Hepatocyte (in vitro differentiated cells): ENCODE data around the gene GAGE10. TPM values are rescaled to one million over a fixed set of nuclear protein-coding genes. Genes with fewer than 3 reads are reported as not detected.
A peak's percentile ranks its signal among the peaks of the same experiment; 100 is the strongest.
"Not testable (repeated sequence)": the region's sequence is repeated elsewhere in the genome, so short reads cannot be mapped to it uniquely, and the experiment has no call there.

Experiments used
- DNase-seq: peaks from one replicate; pipeline ENCODE4 v3.0.0-alpha.2; 2016; ENCODE audit warnings: low spot score
- H2AFZ ChIP-seq: fragments of 200-600 bp; sonication (generic); 2 replicates; pipeline ENCODE4 v1.6.0; 2016; ENCODE audit warnings: antibody characterized with exemption, mild to moderate bottlenecking
- H3K27ac ChIP-seq: fragments of 200-600 bp; sonication (generic); 2 replicates; pipeline ENCODE4 v1.5.1; 2016; ENCODE audit warnings: mild to moderate bottlenecking
- H3K27me3 ChIP-seq: fragments of 200-600 bp; sonication (generic); 2 replicates; pipeline ENCODE4 v1.6.1; 2016
- H3K36me3 ChIP-seq: fragments of 200-600 bp; sonication (generic); replicated peaks from 2 replicates; pipeline ENCODE4 v1.5.1; 2016; ENCODE audit warnings: low read depth; ENCODE audit not compliant: insufficient read depth
- H3K4me1 ChIP-seq: fragments of 200-600 bp; sonication (generic); 2 replicates; pipeline ENCODE4 v1.5.1; 2016; ENCODE audit warnings: mild to moderate bottlenecking, moderate library complexity; ENCODE audit not compliant: insufficient read depth
- H3K4me2 ChIP-seq: fragments of 200-600 bp; sonication (generic); 2 replicates; pipeline ENCODE4 v1.6.0; 2016
- H3K4me3 ChIP-seq: fragments of 200-600 bp; sonication (generic); 2 replicates; pipeline ENCODE4 v1.5.1; 2016; ENCODE audit warnings: mild to moderate bottlenecking
- H3K79me2 ChIP-seq: fragments of 200-600 bp; sonication (generic); 2 replicates; pipeline ENCODE4 v1.6.0; 2017; ENCODE audit warnings: mild to moderate bottlenecking
- H3K9me2 ChIP-seq: fragments of 200-600 bp; sonication (generic); replicated peaks from 2 replicates; pipeline ENCODE4 v1.6.0; 2017; ENCODE audit warnings: mild to moderate bottlenecking; ENCODE audit not compliant: insufficient read depth
- H3K9me3 ChIP-seq: fragments of 200-600 bp; sonication (generic); 2 replicates; pipeline ENCODE4 v1.5.1; 2016; ENCODE audit warnings: low read depth, mild to moderate bottlenecking
- H4K20me1 ChIP-seq: fragments of 200-600 bp; sonication (generic); 2 replicates; pipeline ENCODE4 v1.6.0; 2016; ENCODE audit warnings: mild to moderate bottlenecking; ENCODE audit not compliant: insufficient read depth, poor library complexity, severe bottlenecking
- CTCF ChIP-seq: fragments of 200-600 bp; sonication (generic); IDR thresholded peaks from 2 replicates; pipeline ENCODE4 v1.5.1; 2016; ENCODE audit warnings: antibody characterized with exemption, mild to moderate bottlenecking; ENCODE audit not compliant: poor library complexity
- EZH2 ChIP-seq: fragments of 200-600 bp; sonication (generic); IDR thresholded peaks from 2 replicates; pipeline ENCODE4 v1.6.1; 2016; ENCODE audit warnings: antibody characterized with exemption, mild to moderate bottlenecking, borderline replicate concordance
- EZH2phosphoT487 ChIP-seq: fragments of 200-600 bp; sonication (generic); IDR thresholded peaks from one replicate; pipeline ENCODE4 v1.6.1; 2018; ENCODE audit warnings: antibody characterized with exemption, mild to moderate bottlenecking, low read depth, moderate library complexity; ENCODE audit not compliant: unreplicated experiment, severe bottlenecking
- WGBS: methylation state at CpG from one replicate; pipeline ENCODE4 v1.1.6; 2016; ENCODE audit warnings: low lambda C conversion rate; ENCODE audit errors: missing lambda C conversion rate; 5-methylcytosine and 5-hydroxymethylcytosine counted together
- polyA plus RNA-seq: library from polyadenylated mRNA; unstranded; fragments of >200 nt; fragmentation: Nextera tagmentation; extraction: Ambion mirVana; gene quantifications from 2 replicates; pipeline ENCODE4 v1.2.1, GENCODE V29; 2016
- total RNA-seq: library from RNA; depleted of rRNA; stranded (reverse); fragments of >200 nt; gene quantifications from 2 replicates; pipeline ENCODE4 v1.2.3, GENCODE V29; 2014

Gene GAGE10
- total and polyA plus RNA-seq, 2 experiments from 2014 or later, result not detected

- Histone ChIP-seq H3K4me2 (no peak overlapping the region), H3K9me3 (no peaks in the 10 kb centered on the region), H3K27ac (no peak overlapping the region), H3K9me2 (no peaks in the 10 kb centered on the region), H3K79me2 (no peaks in the 10 kb centered on the region), H3K4me1 (no peaks in the 10 kb centered on the region), H3K27me3 (no peaks in the 10 kb centered on the region), H4K20me1 (no peaks in the 10 kb centered on the region), H3K4me3 (no peak overlapping the region), H2AFZ (no peak overlapping the region), H3K36me3 (no peaks in the 10 kb centered on the region)
- peak; percentile 44 for TF ChIP-seq CTCF
- TF ChIP-seq EZH2phosphoT487, result no peak
- TF ChIP-seq EZH2, result no peak
- peak; percentile 65 for DNase-seq
- 47% methylated on average over 11 of the region's 11 CpGs for WGBS
These were observed 11.7 kb upstream of the GAGE10 start for GRCh38 chrX:49291615-49292337.

GRCh38 chrX:49292400-49293362 lies 10.8 kb upstream of the GAGE10 start:
- Histone ChIP-seq H2AFZ (no peak overlapping the region), H3K27ac (no peak overlapping the region), H3K27me3 (no peaks in the 10 kb centered on the region), H3K79me2 (no peaks in the 10 kb centered on the region), H3K9me3 (no peaks in the 10 kb centered on the region), H3K4me3 (no peak overlapping the region), H3K9me2 (no peaks in the 10 kb centered on the region), H3K4me1 (no peaks in the 10 kb centered on the region), H3K4me2 (no peak overlapping the region), H3K36me3 (no peaks in the 10 kb centered on the region), H4K20me1 (no peaks in the 10 kb centered on the region)
- no peak for DNase-seq
- 86% methylated on average over 17 of the region's 17 CpGs for WGBS
- TF ChIP-seq EZH2 (no peak), EZH2phosphoT487 (no peak), CTCF (no peak)

- H3K4me2 ChIP-seq, H3K4me1 ChIP-seq, H2AFZ ChIP-seq, DNase-seq, H3K9me3 ChIP-seq, H3K79me2 ChIP-seq, H3K27ac ChIP-seq, H3K4me3 ChIP-seq, H3K9me2 ChIP-seq, H3K27me3 ChIP-seq, H3K36me3 ChIP-seq, H4K20me1 ChIP-seq: not testable (repeated sequence)
- WGBS, result 89% methylated on average over 5 of the region's 5 CpGs
These were observed 4.2 kb upstream of the GAGE10 start for GRCh38 chrX:49299293-49299692.

GRCh38 chrX:49300703-49301102 lies 2.7 kb upstream of the GAGE10 start:
- Histone ChIP-seq H3K27me3 (no peaks in the 10 kb centered on the region), H3K79me2 (no peaks in the 10 kb centered on the region), H3K4me2 (no peak overlapping the region), H3K9me3 (no peaks in the 10 kb centered on the region), H3K9me2 (no peaks in the 10 kb centered on the region), H3K36me3 (no peaks in the 10 kb centered on the region), H3K4me3 (no peak overlapping the region), H3K4me1 (no peaks in the 10 kb centered on the region), H4K20me1 (no peaks in the 10 kb centered on the region), H2AFZ (no peak overlapping the region), H3K27ac (no peak overlapping the region)
- TF ChIP-seq EZH2phosphoT487, result no peak
- no peak for TF ChIP-seq CTCF
- no peak for TF ChIP-seq EZH2
- DNase-seq, result no peak
- 68% methylated on average over 1 of the region's 1 CpG for WGBS

- H2AFZ ChIP-seq, H3K9me2 ChIP-seq, DNase-seq, H3K36me3 ChIP-seq, H3K4me2 ChIP-seq, H3K4me1 ChIP-seq, H4K20me1 ChIP-seq, H3K4me3 ChIP-seq, H3K79me2 ChIP-seq, H3K9me3 ChIP-seq, H3K27ac ChIP-seq, H3K27me3 ChIP-seq: not testable (repeated sequence)
- WGBS, result 37% methylated on average over 2 of the region's 2 CpGs
These were observed 4.3 kb downstream of the GAGE10 start for GRCh38 chrX:49307775-49308174.
